K562 (cell line): ENCODE results near the gene MICU2. TPM values are rescaled to one million over a fixed set of nuclear protein-coding genes. Genes with fewer than 3 reads are reported as not detected.

Experiments used
- ATAC-seq: fragments of 200-7000 bp; cut with Tn5 transposase; 3 replicates; pipeline ENCODE4 v1.9.1; 2020; ENCODE audit warnings: moderate library complexity
- BruUV-seq: library from RNA; stranded (reverse); fragments of 400-500 nt; replicated peaks from 2 replicates; lab custom pipeline; 2021; lab: Mats Ljungman, UMichigan
- CTCF ChIA-PET: fragments of 300-600 bp; formaldehyde crosslinking; extraction: SDS; loops from one replicate; lab custom pipeline; 2021; ENCODE audit warnings: low intra/inter-chr PET ratio; lab: Yijun Ruan, JAX
- POLR2A ChIA-PET: fragments of 300-600, 350-650 bp; sonication (Branson Sonifier 250); formaldehyde crosslinking; extraction: SDS; loops from one replicate; lab custom pipeline; 2021; ENCODE audit warnings: antibody characterized with exemption, inconsistent platforms; lab: Yijun Ruan, JAX
- DNase-seq, 4 experiments: peaks; one replicate each; pipeline versions ENCODE4 v3.0.0 to v3.0.0-alpha.2; 2011 to 2018; ENCODE audit warnings: low spot score in 3 of 4, mixed read lengths in 3 of 4; ENCODE audit errors: extremely low read depth in 1 of 4
- FAIRE-seq: peaks from 2 replicates; lab custom pipeline; 2011; peaks lifted over from hg19 to GRCh38; lab: Jason Lieb, UNC
- H2AFZ ChIP-seq: 2 replicates; pipeline ENCODE4 v1.6.0; 2011; ENCODE audit warnings: low read depth, low read length, control low read depth, inconsistent platforms
- H3K27ac ChIP-seq: fragments of 200-600 bp; 3 replicates; pipeline ENCODE4 v1.8.0; 2011; ENCODE audit warnings: low read depth, mild to moderate bottlenecking, control low read depth, inconsistent platforms, low read length, moderate library complexity, mixed read lengths; ENCODE audit errors: extremely low read depth
- H3K27me3 ChIP-seq, 2 experiments: fragments of 300-600 bp in 1 of 2; 2 replicates in 1 of 2; 3 replicates in 1 of 2; pipeline versions ENCODE4 v1.6.0 to v1.8.0; 2011; ENCODE audit warnings: inconsistent platforms in 2 of 2, low read length in 2 of 2, mild to moderate bottlenecking in 1 of 2, mixed read lengths in 1 of 2, moderate library complexity in 1 of 2; ENCODE audit not compliant: control insufficient read depth in 2 of 2, insufficient read depth in 2 of 2
- H3K36me3 ChIP-seq: fragments of 300-600 bp; 3 replicates; pipeline ENCODE4 v1.8.0; 2011; ENCODE audit warnings: mild to moderate bottlenecking, low read length, inconsistent platforms; ENCODE audit not compliant: control insufficient read depth, insufficient read depth
- H3K4me1 ChIP-seq, 2 experiments: fragments of 200-600 bp in 1 of 2; replicated peaks in 1 of 2; 2 replicates in 1 of 2; 3 replicates in 1 of 2; pipeline versions ENCODE4 v1.5.1 to v1.8.0; 2011; ENCODE audit warnings: inconsistent platforms in 2 of 2, low read length in 2 of 2, mild to moderate bottlenecking in 1 of 2, mixed read lengths in 1 of 2, moderate library complexity in 1 of 2; ENCODE audit not compliant: control insufficient read depth in 2 of 2, insufficient read depth in 2 of 2
- H3K4me2 ChIP-seq: 2 replicates; pipeline ENCODE4 v1.6.1; 2011; ENCODE audit warnings: low read length, control low read depth, inconsistent platforms, mixed read lengths; ENCODE audit not compliant: insufficient read depth
- H3K4me3 ChIP-seq: fragments of 200-600 bp; sonication (generic), shearing (Covaris generic); 2 replicates; pipeline ENCODE4 v1.5.1; 2016; ENCODE audit warnings: control low read depth, inconsistent platforms
- H3K79me2 ChIP-seq: fragments of 200-600 bp; 3 replicates; pipeline ENCODE4 v1.8.0; 2011; ENCODE audit warnings: low read length, inconsistent platforms; ENCODE audit not compliant: control insufficient read depth, insufficient read depth
- H3K9ac ChIP-seq, 2 experiments: 2 replicates each; pipeline versions ENCODE4 v1.6.0 to v1.6.1; 2011; ENCODE audit warnings: low read depth in 2 of 2, low read length in 2 of 2, control low read depth in 1 of 2, inconsistent platforms in 1 of 2, mild to moderate bottlenecking in 1 of 2, mixed read lengths in 1 of 2; ENCODE audit not compliant: insufficient read depth in 1 of 2
- H3K9me1 ChIP-seq: one replicate; pipeline ENCODE4 v1.6.0; 2011; ENCODE audit warnings: inconsistent platforms, mild to moderate bottlenecking, low read length, moderate library complexity; ENCODE audit not compliant: control insufficient read depth, insufficient read depth
- H3K9me3 ChIP-seq: replicated peaks from 2 replicates; pipeline ENCODE4 v1.5.1; 2011; ENCODE audit warnings: low read depth, low read length, inconsistent platforms; ENCODE audit not compliant: control insufficient read depth, insufficient read depth
- H4K20me1 ChIP-seq: replicated peaks from 2 replicates; pipeline ENCODE4 v1.6.1; 2011; ENCODE audit warnings: low read length, inconsistent platforms, mixed read lengths; ENCODE audit not compliant: control insufficient read depth, insufficient read depth
- BHLHE40 ChIP-seq: IDR thresholded peaks from 2 replicates; pipeline ENCODE4 v1.6.1; 2011; ENCODE audit warnings: low read length, improper control_type of control experiment
- EZH2 ChIP-seq: IDR thresholded peaks from 2 replicates; pipeline ENCODE4 v1.6.1; 2012; ENCODE audit warnings: low read depth, mild to moderate bottlenecking, inconsistent platforms, low read length, borderline replicate concordance
- NR1H2 ChIP-seq: sonication (generic); formaldehyde crosslinking; IDR thresholded peaks from 2 replicates; pipeline ENCODE4 v1.4.0; 2020; ENCODE audit warnings: mild to moderate bottlenecking, missing genetic modification reagents
- TOE1 ChIP-seq, 2 experiments: fragments of 450-650 bp in 1 of 2; sonication (generic) in 1 of 2; formaldehyde crosslinking in 1 of 2; IDR thresholded peaks; 2 replicates each; pipeline versions ENCODE4 v1.7.1 to v1.8.0; 2016 to 2022; ENCODE audit warnings: borderline replicate concordance in 2 of 2, mild to moderate bottlenecking in 2 of 2, antibody characterized with exemption in 1 of 2, inconsistent platforms in 1 of 2, low read depth in 1 of 2, missing genetic modification reagents in 1 of 2, moderate library complexity in 1 of 2
- YBX1 ChIP-seq: fragments of 450-650 bp; IDR thresholded peaks from 2 replicates; pipeline ENCODE4 v1.7.1; 2016; ENCODE audit warnings: mild to moderate bottlenecking
- ZNF263 ChIP-seq: sonication (generic); formaldehyde crosslinking; IDR thresholded peaks from 2 replicates; pipeline ENCODE4 v1.8.0; 2022; ENCODE audit warnings: mild to moderate bottlenecking, missing genetic modification reagents, borderline replicate concordance
- WGBS: fragments of 100-300 bp; shearing (Covaris generic); methylation state at CpG from one replicate; pipeline ENCODE4 v1.1.6; 2016; ENCODE audit warnings: low coverage, mixed read lengths; ENCODE audit not compliant: insufficient coverage; ENCODE audit errors: missing lambda C conversion rate; 5-methylcytosine and 5-hydroxymethylcytosine counted together
- in situ Hi-C: fragments of 300-500 bp; cut with MboI; formaldehyde crosslinking; loops from 4 replicates; pipeline ENCODE4 v1.15.0; 2018; ENCODE audit warnings: inconsistent platforms, mixed read lengths
- intact Hi-C: fragments of 100-400 bp; cut with micrococcal nuclease; formaldehyde crosslinking; loops from 2 replicates; pipeline ENCODE4 v1.14.2; 2022
- polyA plus RNA-seq, 8 experiments: library from polyadenylated mRNA; depleted of rRNA in 4 of 8; stranded (reverse) in 5 of 8; unstranded in 3 of 8; fragments of >200 nt; fragmentation: Nextera tagmentation in 2 of 8; fragmentation: Illumina TruSeq in 1 of 8; extraction: Ambion mirVana in 2 of 8; extraction: Trizol in 1 of 8; gene quantifications; 2 replicates each; pipeline versions ENCODE4 v1.2.1 to v1.2.3, GENCODE V29; 2011 to 2014; ENCODE audit warnings: inconsistent platforms in 1 of 8, missing spikeins in 1 of 8
- total RNA-seq, 7 experiments: library from RNA; depleted of rRNA in 6 of 7; stranded (reverse); fragments of >200 nt in 6 of 7; fragmentation: Illumina TruSeq in 2 of 7; extraction: Trizol in 2 of 7; gene quantifications; 2 replicates each; pipeline versions ENCODE4 v1.2.1 to v1.2.3, GENCODE V29; 2011 to 2021; ENCODE audit warnings: low replicate concordance in 1 of 7
- TF ChIP-seq, protein P1 (sequence below): fragments of 450-650 bp; IDR thresholded peaks from 2 replicates; pipeline ENCODE4 v1.6.1; 2016; ENCODE audit warnings: mild to moderate bottlenecking, moderate library complexity
- TF ChIP-seq, protein P2 (sequence below): fragments of 450-650 bp; formaldehyde crosslinking; conservative IDR thresholded peaks from 2 replicates; pipeline ENCODE4 v1.4.0; 2022; ENCODE audit warnings: mild to moderate bottlenecking, missing genetic modification characterization

Gene MICU2
- total and polyA plus RNA-seq, 9 of the 15 experiments (the other 6 are each of a cell fraction or from before 2014, with no cell fraction given), result 9.1 to 41.8 (median 33.4) TPM

DNA sequence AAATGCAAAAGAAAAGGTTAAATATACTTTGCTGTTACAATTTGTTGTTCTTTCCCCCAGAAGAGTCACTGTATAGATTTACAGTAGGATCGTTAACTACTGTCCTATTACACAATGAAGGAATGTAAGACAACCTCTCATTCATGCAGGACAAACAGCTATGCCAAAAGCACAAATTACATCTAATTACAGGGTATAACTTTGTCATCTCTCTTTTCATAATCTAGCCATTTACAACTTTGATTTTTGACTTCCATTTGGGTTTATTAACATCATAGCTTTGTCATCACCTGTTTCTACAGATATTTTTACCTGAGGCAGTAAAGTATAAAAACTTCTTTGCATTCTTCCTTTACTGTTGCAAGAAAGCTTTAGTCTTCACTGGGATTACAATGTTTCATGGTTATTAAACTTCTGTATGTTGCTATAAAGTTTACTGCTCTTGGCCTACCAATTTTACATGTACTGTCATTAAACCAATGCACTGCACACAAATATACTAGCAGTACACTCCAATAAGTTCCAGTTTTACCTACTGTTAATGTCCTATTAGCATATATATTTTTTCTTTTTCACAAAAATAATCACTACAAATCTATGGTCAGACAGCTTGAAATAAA is 18.9 kb downstream of the MICU2 start (continued):
- no peak for TF ChIP-seq TOE1 (IDR thresholded peaks at IDR 0.05; ENCODE audit: borderline replicate concordance)
- no peak for TF ChIP-seq TOE1 (CRISPR knock-in tag; IDR thresholded peaks at IDR 0.05; ENCODE audit: borderline replicate concordance, low read depth)
- TF ChIP-seq BHLHE40, result no peak
- TF ChIP-seq ZNF263, result no peak
- TF ChIP-seq EZH2, result no peak

DNA sequence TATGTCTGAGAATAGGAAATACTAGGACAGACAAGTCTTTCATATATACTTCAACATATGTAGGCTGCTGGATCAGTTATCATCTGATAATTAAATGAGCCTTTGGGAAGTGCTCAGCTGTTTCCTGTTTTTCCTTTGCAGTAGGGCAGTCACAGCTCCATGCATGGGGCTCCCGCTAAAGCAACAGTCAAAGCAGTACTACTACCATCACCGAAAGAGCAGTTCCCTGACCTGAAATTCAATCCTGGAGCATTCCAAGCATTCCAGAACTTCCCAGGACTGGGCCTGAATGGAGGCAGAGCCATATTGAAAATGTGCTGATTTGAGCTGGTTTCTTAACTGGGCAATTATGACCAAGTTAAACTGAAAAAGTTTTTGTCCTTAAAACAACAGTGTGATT is 20.5 kb downstream of the MICU2 start:
- H3K9ac ChIP-seq, result no peak overlapping the region
- no peak for ATAC-seq
- no peak for DNase-seq
- ChIA-PET CTCF (no interaction called here), POLR2A (no interaction called here)
- no peak for FAIRE-seq
- WGBS, result 100% methylated on average over 2 of the region's 2 CpGs
- H3K4me1 ChIP-seq, result no peaks in the 10 kb centered on the region; a peak in 1 of 5 replicates
- no peaks in the 10 kb centered on the region for H4K20me1 ChIP-seq
- H3K9me3 ChIP-seq, result no peaks in the 10 kb centered on the region
- no peaks in the 10 kb centered on the region for H3K9me1 ChIP-seq
- H3K79me2 ChIP-seq, result peaks cover 10% of the 10 kb centered on the region
- no peak overlapping the region for H3K4me2 ChIP-seq
- in situ Hi-C loops (no loop called here), intact Hi-C loops (no loop called here)
- no TSS peak for BruUV-seq
- H3K27ac ChIP-seq, result no peak overlapping the region
- no peaks in the 10 kb centered on the region; the same call in 2 of the 3 replicates for H3K36me3 ChIP-seq
- no peaks in the 10 kb centered on the region for H3K27me3 ChIP-seq
- no peak overlapping the region for H2AFZ ChIP-seq
- no peak overlapping the region for H3K4me3 ChIP-seq
- TF ChIP-seq YBX1 (no peak), NR1H2 (no peak)
- TF ChIP-seq, protein P1, sequence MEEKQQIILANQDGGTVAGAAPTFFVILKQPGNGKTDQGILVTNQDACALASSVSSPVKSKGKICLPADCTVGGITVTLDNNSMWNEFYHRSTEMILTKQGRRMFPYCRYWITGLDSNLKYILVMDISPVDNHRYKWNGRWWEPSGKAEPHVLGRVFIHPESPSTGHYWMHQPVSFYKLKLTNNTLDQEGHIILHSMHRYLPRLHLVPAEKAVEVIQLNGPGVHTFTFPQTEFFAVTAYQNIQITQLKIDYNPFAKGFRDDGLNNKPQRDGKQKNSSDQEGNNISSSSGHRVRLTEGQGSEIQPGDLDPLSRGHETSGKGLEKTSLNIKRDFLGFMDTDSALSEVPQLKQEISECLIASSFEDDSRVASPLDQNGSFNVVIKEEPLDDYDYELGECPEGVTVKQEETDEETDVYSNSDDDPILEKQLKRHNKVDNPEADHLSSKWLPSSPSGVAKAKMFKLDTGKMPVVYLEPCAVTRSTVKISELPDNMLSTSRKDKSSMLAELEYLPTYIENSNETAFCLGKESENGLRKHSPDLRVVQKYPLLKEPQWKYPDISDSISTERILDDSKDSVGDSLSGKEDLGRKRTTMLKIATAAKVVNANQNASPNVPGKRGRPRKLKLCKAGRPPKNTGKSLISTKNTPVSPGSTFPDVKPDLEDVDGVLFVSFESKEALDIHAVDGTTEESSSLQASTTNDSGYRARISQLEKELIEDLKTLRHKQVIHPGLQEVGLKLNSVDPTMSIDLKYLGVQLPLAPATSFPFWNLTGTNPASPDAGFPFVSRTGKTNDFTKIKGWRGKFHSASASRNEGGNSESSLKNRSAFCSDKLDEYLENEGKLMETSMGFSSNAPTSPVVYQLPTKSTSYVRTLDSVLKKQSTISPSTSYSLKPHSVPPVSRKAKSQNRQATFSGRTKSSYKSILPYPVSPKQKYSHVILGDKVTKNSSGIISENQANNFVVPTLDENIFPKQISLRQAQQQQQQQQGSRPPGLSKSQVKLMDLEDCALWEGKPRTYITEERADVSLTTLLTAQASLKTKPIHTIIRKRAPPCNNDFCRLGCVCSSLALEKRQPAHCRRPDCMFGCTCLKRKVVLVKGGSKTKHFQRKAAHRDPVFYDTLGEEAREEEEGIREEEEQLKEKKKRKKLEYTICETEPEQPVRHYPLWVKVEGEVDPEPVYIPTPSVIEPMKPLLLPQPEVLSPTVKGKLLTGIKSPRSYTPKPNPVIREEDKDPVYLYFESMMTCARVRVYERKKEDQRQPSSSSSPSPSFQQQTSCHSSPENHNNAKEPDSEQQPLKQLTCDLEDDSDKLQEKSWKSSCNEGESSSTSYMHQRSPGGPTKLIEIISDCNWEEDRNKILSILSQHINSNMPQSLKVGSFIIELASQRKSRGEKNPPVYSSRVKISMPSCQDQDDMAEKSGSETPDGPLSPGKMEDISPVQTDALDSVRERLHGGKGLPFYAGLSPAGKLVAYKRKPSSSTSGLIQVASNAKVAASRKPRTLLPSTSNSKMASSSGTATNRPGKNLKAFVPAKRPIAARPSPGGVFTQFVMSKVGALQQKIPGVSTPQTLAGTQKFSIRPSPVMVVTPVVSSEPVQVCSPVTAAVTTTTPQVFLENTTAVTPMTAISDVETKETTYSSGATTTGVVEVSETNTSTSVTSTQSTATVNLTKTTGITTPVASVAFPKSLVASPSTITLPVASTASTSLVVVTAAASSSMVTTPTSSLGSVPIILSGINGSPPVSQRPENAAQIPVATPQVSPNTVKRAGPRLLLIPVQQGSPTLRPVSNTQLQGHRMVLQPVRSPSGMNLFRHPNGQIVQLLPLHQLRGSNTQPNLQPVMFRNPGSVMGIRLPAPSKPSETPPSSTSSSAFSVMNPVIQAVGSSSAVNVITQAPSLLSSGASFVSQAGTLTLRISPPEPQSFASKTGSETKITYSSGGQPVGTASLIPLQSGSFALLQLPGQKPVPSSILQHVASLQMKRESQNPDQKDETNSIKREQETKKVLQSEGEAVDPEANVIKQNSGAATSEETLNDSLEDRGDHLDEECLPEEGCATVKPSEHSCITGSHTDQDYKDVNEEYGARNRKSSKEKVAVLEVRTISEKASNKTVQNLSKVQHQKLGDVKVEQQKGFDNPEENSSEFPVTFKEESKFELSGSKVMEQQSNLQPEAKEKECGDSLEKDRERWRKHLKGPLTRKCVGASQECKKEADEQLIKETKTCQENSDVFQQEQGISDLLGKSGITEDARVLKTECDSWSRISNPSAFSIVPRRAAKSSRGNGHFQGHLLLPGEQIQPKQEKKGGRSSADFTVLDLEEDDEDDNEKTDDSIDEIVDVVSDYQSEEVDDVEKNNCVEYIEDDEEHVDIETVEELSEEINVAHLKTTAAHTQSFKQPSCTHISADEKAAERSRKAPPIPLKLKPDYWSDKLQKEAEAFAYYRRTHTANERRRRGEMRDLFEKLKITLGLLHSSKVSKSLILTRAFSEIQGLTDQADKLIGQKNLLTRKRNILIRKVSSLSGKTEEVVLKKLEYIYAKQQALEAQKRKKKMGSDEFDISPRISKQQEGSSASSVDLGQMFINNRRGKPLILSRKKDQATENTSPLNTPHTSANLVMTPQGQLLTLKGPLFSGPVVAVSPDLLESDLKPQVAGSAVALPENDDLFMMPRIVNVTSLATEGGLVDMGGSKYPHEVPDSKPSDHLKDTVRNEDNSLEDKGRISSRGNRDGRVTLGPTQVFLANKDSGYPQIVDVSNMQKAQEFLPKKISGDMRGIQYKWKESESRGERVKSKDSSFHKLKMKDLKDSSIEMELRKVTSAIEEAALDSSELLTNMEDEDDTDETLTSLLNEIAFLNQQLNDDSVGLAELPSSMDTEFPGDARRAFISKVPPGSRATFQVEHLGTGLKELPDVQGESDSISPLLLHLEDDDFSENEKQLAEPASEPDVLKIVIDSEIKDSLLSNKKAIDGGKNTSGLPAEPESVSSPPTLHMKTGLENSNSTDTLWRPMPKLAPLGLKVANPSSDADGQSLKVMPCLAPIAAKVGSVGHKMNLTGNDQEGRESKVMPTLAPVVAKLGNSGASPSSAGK, result no peak
- TF ChIP-seq, protein P2, sequence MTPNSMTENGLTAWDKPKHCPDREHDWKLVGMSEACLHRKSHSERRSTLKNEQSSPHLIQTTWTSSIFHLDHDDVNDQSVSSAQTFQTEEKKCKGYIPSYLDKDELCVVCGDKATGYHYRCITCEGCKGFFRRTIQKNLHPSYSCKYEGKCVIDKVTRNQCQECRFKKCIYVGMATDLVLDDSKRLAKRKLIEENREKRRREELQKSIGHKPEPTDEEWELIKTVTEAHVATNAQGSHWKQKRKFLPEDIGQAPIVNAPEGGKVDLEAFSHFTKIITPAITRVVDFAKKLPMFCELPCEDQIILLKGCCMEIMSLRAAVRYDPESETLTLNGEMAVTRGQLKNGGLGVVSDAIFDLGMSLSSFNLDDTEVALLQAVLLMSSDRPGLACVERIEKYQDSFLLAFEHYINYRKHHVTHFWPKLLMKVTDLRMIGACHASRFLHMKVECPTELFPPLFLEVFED, result no peak
